Liver (tissue), 3 donors: ENCODE results near the gene UBTD1.

Experiments used
- EGR1 ChIP-seq, 2 donors: IDR thresholded peaks; 2 replicates each; pipeline ENCODE4 v1.6.1; 2016 to 2018; ENCODE audit warnings: antibody characterized with exemption in 2 of 2, low read depth in 2 of 2
- FOXA1 ChIP-seq: IDR thresholded peaks from 2 replicates; pipeline ENCODE4 v1.6.1; 2016; ENCODE audit warnings: antibody characterized with exemption
- GABPA ChIP-seq, 2 donors: IDR thresholded peaks in 1 of 2; conservative IDR thresholded peaks in 1 of 2; 2 replicates each; pipeline ENCODE4 v1.6.1; 2016; ENCODE audit warnings: antibody characterized with exemption in 2 of 2, mild to moderate bottlenecking in 1 of 2, moderate library complexity in 1 of 2
- HNF4A ChIP-seq, 2 donors: conservative IDR thresholded peaks; 2 replicates each; pipeline ENCODE4 v1.6.1; 2016; ENCODE audit warnings: antibody characterized with exemption in 2 of 2, mild to moderate bottlenecking in 2 of 2
- JUND ChIP-seq, 2 donors: IDR thresholded peaks; 2 replicates each; pipeline ENCODE4 v1.6.1; 2016; ENCODE audit warnings: antibody characterized with exemption in 2 of 2
- RAD21 ChIP-seq, 2 donors: IDR thresholded peaks; 2 replicates each; pipeline ENCODE4 v1.6.1; 2016; ENCODE audit warnings: antibody characterized with exemption in 2 of 2, mild to moderate bottlenecking in 2 of 2
- SP1 ChIP-seq: IDR thresholded peaks from 2 replicates; pipeline ENCODE4 v1.6.1; 2018; ENCODE audit warnings: antibody characterized with exemption, mild to moderate bottlenecking
- TAF1 ChIP-seq: conservative IDR thresholded peaks from 2 replicates; pipeline ENCODE4 v1.6.1; 2016; ENCODE audit warnings: antibody characterized with exemption, mild to moderate bottlenecking
- YY1 ChIP-seq: IDR thresholded peaks from 2 replicates; pipeline ENCODE4 v1.6.1; 2016; ENCODE audit warnings: antibody characterized with exemption, mild to moderate bottlenecking
- TF ChIP-seq, protein P1 (sequence below): fragments of 150-350 bp; IDR thresholded peaks from 2 replicates; pipeline ENCODE4 v1.5.1; 2017; ENCODE audit warnings: improper control_type of control experiment, low read depth, low read length; ENCODE audit not compliant: missing input control
- TF ChIP-seq, protein P2 (sequence below): IDR thresholded peaks from 2 replicates; pipeline ENCODE4 v1.6.1; 2016; ENCODE audit warnings: antibody characterized with exemption
- TF ChIP-seq, protein P3 (sequence below): IDR thresholded peaks from 2 replicates; pipeline ENCODE4 v1.6.1; 2016; ENCODE audit warnings: antibody characterized with exemption
- TF ChIP-seq, protein P4 (sequence below): IDR thresholded peaks from 2 replicates; pipeline ENCODE4 v1.6.1; 2016; ENCODE audit warnings: antibody characterized with exemption
- TF ChIP-seq, protein P5 (sequence below): IDR thresholded peaks from 2 replicates; pipeline ENCODE4 v1.6.1; 2016; ENCODE audit warnings: antibody characterized with exemption, mild to moderate bottlenecking
- donor health status: healthy.
- donor health status: healthy.

DNA sequence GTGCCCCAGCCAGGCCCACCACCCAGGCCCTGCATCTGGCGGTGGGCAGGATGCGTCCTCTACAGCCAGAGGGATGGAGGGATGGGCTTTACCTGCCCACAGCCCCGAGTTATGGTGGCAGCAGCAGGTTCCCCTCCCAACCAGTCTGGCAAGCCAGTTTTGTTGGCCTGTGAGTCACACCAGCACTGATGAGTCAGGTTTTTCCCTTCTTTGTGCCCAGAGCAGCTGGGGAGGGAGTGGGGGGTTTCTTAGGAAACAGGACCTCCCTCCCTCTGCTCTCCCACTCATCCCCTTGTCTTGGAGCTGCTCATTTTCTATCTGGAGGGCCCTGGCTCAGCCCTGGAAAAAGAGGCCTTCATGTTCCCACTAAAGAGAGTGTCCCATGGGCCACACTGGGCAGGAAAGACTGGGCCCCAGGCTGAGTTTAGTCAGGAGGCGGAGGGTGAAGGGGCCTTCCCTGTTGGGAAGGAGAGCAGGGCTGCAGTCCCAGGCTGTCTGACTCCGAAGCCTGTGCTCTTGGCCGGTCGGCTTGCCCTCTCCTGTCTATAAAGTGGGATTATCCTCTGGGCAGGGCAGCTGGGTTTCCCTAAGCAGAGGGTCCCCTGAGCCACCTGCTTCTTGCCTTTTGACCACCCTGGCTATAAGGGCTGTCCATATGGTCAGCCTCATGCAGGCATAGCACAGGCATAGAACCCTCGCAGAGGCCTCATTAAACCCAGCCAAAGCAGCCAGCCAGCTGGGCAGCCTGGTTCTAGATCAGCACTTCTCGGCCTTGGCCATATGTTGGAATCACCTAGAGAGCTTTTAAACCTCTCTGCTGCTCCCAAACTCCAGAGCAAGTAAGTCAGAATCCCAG, 43.7 kb downstream of the UBTD1 start:
- TF ChIP-seq, protein P1, sequence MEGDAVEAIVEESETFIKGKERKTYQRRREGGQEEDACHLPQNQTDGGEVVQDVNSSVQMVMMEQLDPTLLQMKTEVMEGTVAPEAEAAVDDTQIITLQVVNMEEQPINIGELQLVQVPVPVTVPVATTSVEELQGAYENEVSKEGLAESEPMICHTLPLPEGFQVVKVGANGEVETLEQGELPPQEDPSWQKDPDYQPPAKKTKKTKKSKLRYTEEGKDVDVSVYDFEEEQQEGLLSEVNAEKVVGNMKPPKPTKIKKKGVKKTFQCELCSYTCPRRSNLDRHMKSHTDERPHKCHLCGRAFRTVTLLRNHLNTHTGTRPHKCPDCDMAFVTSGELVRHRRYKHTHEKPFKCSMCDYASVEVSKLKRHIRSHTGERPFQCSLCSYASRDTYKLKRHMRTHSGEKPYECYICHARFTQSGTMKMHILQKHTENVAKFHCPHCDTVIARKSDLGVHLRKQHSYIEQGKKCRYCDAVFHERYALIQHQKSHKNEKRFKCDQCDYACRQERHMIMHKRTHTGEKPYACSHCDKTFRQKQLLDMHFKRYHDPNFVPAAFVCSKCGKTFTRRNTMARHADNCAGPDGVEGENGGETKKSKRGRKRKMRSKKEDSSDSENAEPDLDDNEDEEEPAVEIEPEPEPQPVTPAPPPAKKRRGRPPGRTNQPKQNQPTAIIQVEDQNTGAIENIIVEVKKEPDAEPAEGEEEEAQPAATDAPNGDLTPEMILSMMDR, result no peak
- TF ChIP-seq RAD21 (IDR thresholded peaks at IDR 0.05), result no peak
- TF ChIP-seq, protein P2, sequence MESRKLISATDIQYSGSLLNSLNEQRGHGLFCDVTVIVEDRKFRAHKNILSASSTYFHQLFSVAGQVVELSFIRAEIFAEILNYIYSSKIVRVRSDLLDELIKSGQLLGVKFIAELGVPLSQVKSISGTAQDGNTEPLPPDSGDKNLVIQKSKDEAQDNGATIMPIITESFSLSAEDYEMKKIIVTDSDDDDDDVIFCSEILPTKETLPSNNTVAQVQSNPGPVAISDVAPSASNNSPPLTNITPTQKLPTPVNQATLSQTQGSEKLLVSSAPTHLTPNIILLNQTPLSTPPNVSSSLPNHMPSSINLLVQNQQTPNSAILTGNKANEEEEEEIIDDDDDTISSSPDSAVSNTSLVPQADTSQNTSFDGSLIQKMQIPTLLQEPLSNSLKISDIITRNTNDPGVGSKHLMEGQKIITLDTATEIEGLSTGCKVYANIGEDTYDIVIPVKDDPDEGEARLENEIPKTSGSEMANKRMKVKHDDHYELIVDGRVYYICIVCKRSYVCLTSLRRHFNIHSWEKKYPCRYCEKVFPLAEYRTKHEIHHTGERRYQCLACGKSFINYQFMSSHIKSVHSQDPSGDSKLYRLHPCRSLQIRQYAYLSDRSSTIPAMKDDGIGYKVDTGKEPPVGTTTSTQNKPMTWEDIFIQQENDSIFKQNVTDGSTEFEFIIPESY, result no peak
- TF ChIP-seq YY1, result no peak
- TF ChIP-seq, protein P3, sequence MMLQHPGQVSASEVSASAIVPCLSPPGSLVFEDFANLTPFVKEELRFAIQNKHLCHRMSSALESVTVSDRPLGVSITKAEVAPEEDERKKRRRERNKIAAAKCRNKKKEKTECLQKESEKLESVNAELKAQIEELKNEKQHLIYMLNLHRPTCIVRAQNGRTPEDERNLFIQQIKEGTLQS, result no peak
- TF ChIP-seq, protein P4, sequence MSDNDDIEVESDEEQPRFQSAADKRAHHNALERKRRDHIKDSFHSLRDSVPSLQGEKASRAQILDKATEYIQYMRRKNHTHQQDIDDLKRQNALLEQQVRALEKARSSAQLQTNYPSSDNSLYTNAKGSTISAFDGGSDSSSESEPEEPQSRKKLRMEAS, result no peak
- TF ChIP-seq, protein P5, sequence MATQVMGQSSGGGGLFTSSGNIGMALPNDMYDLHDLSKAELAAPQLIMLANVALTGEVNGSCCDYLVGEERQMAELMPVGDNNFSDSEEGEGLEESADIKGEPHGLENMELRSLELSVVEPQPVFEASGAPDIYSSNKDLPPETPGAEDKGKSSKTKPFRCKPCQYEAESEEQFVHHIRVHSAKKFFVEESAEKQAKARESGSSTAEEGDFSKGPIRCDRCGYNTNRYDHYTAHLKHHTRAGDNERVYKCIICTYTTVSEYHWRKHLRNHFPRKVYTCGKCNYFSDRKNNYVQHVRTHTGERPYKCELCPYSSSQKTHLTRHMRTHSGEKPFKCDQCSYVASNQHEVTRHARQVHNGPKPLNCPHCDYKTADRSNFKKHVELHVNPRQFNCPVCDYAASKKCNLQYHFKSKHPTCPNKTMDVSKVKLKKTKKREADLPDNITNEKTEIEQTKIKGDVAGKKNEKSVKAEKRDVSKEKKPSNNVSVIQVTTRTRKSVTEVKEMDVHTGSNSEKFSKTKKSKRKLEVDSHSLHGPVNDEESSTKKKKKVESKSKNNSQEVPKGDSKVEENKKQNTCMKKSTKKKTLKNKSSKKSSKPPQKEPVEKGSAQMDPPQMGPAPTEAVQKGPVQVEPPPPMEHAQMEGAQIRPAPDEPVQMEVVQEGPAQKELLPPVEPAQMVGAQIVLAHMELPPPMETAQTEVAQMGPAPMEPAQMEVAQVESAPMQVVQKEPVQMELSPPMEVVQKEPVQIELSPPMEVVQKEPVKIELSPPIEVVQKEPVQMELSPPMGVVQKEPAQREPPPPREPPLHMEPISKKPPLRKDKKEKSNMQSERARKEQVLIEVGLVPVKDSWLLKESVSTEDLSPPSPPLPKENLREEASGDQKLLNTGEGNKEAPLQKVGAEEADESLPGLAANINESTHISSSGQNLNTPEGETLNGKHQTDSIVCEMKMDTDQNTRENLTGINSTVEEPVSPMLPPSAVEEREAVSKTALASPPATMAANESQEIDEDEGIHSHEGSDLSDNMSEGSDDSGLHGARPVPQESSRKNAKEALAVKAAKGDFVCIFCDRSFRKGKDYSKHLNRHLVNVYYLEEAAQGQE, result no peak
- no peak for TF ChIP-seq SP1
- TF ChIP-seq GABPA (IDR thresholded peaks at IDR 0.05 in 1 of 2, conservative IDR thresholded peaks at IDR 0.05 in 1 of 2), result no peak
- no peak for TF ChIP-seq FOXA1
- no peak for TF ChIP-seq EGR1 (IDR thresholded peaks at IDR 0.05; ENCODE audit: low read depth in 2 of 2)
- TF ChIP-seq JUND (IDR thresholded peaks at IDR 0.05), result no peak
- no peak for TF ChIP-seq TAF1
- TF ChIP-seq HNF4A (conservative IDR thresholded peaks at IDR 0.05), result no peak
